Measurements from ENCODE around the gene HOMER2. TPM values are rescaled to one million over a fixed set of nuclear protein-coding genes. Genes with fewer than 3 reads are reported as not detected.
A peak's percentile ranks its signal among the peaks of the same experiment; 100 is the strongest.

Gene HOMER2
- polyA plus RNA-seq, 3 donors, result 0.92 to 2.4 (median 1.6) TPM

GRCh38 chr15:82890338-82890994 is 62.1 kb downstream of the HOMER2 start:
- H3K4me3 Mint-ChIP-seq, result no peak overlapping the region
- peak overlapping the region in 1 of 7 donors; percentile 18 for H3K27ac Mint-ChIP-seq
- no peaks in the 10 kb centered on the region for H3K4me1 Mint-ChIP-seq
- WGBS (ENCODE audit: insufficient coverage), result 79% methylated on average over 6 of the region's 9 CpGs
- Histone ChIP-seq H3K9ac (ENCODE audit: insufficient read depth, low read length, poor library complexity, severe bottlenecking) (no peak overlapping the region), H3K4me1 (ENCODE audit: control insufficient read depth in 1 of 2, insufficient read depth in 2 of 2, low read length in 2 of 2) (no peaks in the 10 kb centered on the region), H2AFZ (ENCODE audit: insufficient read depth, low read depth, low read length, poor library complexity, severe bottlenecking) (no peak overlapping the region), H3K4me3 (replicated peaks in 1 of 3; ENCODE audit: low read depth in 2 of 3, low read length in 3 of 3) (no peak overlapping the region), H3K27me3 (ENCODE audit: control insufficient read depth in 2 of 2, insufficient read depth in 2 of 2, low read length in 2 of 2) (no peaks in the 10 kb centered on the region), H4K20me1 (ENCODE audit: insufficient read depth, low read length) (no peaks in the 10 kb centered on the region), H3K36me3 (replicated peaks in 1 of 2; ENCODE audit: control insufficient read depth in 1 of 2, insufficient read depth in 2 of 2, low read length in 2 of 2) (no peaks in the 10 kb centered on the region), H3K79me2 (ENCODE audit: insufficient read depth, low read length) (no peaks in the 10 kb centered on the region), H3K4me2 (replicated peaks; ENCODE audit: extremely low read depth, low read length, poor library complexity, severe bottlenecking) (no peak overlapping the region), H3K27ac (ENCODE audit: low read depth in 1 of 2, low read length in 2 of 2) (no peak overlapping the region), H3K9me3 (replicated peaks in 1 of 2; ENCODE audit: control insufficient read depth in 1 of 2, insufficient read depth in 1 of 2, low read length in 2 of 2) (no peaks in the 10 kb centered on the region)
- intact Hi-C loops (cut with micrococcal nuclease), result no loop called here
- no peak for TF ChIP-seq CTCF (IDR thresholded peaks at IDR 0.05)
- peaks cover 2 to 10% of the 10 kb centered on the region in 2 donors for H3K36me3 Mint-ChIP-seq
- no peak for DNase-seq
- H3K27me3 Mint-ChIP-seq (ENCODE audit: low read depth in 3 of 3), result peaks cover 0 to 2% (median 0%) of the 10 kb centered on the region in 3 donors
- peaks cover 0 to 5% (median 0%) of the 10 kb centered on the region in 7 donors for H3K9me3 Mint-ChIP-seq

GRCh38 chr15:82882273-82882928 is 70.1 kb downstream of the HOMER2 start:
- H3K4me3 ChIP-seq (replicated peaks in 1 of 3; ENCODE audit: low read depth in 2 of 3, low read length in 3 of 3), result no peak overlapping the region
- DNase-seq, result no peak
- no peaks in the 10 kb centered on the region for H3K79me2 ChIP-seq (ENCODE audit: insufficient read depth, low read length)
- intact Hi-C loops (cut with micrococcal nuclease), result no loop called here
- H3K4me2 ChIP-seq (replicated peaks; ENCODE audit: extremely low read depth, low read length, poor library complexity, severe bottlenecking), result no peak overlapping the region
- H3K9ac ChIP-seq (ENCODE audit: insufficient read depth, low read length, poor library complexity, severe bottlenecking), result no peak overlapping the region
- Mint-ChIP-seq H3K9me3 (peaks cover 0 to 3% (median 0%) of the 10 kb centered on the region in 7 donors), H3K4me3 (no peak overlapping the region), H3K27me3 (ENCODE audit: low read depth in 3 of 3) (peaks cover 0 to 2% (median 0%) of the 10 kb centered on the region in 3 donors), H3K27ac (peak overlapping the region in 1 of 7 donors; percentile 8), H3K36me3 (peaks cover 0 to 3% of the 10 kb centered on the region in 2 donors), H3K4me1 (no peaks in the 10 kb centered on the region)
- H2AFZ ChIP-seq (ENCODE audit: insufficient read depth, low read depth, low read length, poor library complexity, severe bottlenecking), result no peak overlapping the region
- H3K36me3 ChIP-seq (replicated peaks in 1 of 2; ENCODE audit: control insufficient read depth in 1 of 2, insufficient read depth in 2 of 2, low read length in 2 of 2), result no peaks in the 10 kb centered on the region
- H3K27ac ChIP-seq (ENCODE audit: low read depth in 1 of 2, low read length in 2 of 2), result no peak overlapping the region
- no peaks in the 10 kb centered on the region for H3K9me3 ChIP-seq (replicated peaks in 1 of 2; ENCODE audit: control insufficient read depth in 1 of 2, insufficient read depth in 1 of 2, low read length in 2 of 2)
- no peaks in the 10 kb centered on the region for H3K27me3 ChIP-seq (ENCODE audit: control insufficient read depth in 2 of 2, insufficient read depth in 2 of 2, low read length in 2 of 2)
- H4K20me1 ChIP-seq (ENCODE audit: insufficient read depth, low read length), result no peaks in the 10 kb centered on the region
- no peaks in the 10 kb centered on the region for H3K4me1 ChIP-seq (ENCODE audit: control insufficient read depth in 1 of 2, insufficient read depth in 2 of 2, low read length in 2 of 2)
- TF ChIP-seq CTCF (IDR thresholded peaks at IDR 0.05), result no peak
- 100% methylated on average over 2 of the region's 5 CpGs for whole genome bisulfite sequencing (ENCODE audit: insufficient coverage)

Measured in CD14-positive monocyte (primary cell).